Measurements from ENCODE around the gene ZNF467.

Gene ZNF467

GRCh38 chr7:149797771-149798170 is 24.4 kb upstream of the ZNF467 start:
- no peak overlapping the region for H3K4me3 ChIP-seq (ENCODE audit: low read depth, low read length)
- no peak for TF ChIP-seq CTCF (IDR thresholded peaks at IDR 0.05; ENCODE audit: low read depth, low read length)

DNA sequence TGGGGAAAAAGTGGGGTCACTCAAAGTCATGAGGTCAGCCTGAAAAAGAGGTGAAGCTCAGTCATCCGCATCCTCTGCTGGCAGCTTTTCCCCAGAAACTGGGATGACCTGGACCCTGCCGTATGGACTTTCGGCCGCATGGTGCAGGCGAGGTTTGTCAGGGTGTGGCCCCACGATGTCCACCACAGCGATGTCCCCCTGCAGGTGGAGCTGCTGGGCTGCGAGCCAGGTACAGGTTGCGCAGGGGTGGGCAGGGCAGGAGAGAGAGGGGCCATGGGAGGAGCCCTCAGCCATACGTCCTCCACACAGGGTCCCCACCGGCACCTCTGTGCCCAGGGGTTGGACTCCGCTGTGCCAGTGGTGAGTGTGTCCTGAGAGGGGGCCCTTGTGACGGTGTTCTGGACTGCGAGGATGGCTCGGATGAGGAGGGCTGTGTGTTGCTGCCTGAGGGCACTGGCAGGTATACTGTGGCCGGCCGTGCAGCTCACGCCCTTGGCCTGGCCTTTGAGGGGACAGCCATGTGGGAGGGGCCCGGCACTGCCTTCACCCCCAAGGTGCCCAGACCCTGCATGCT is 23.0 kb upstream of the ZNF467 start:
- no peak for TF ChIP-seq CTCF (IDR thresholded peaks at IDR 0.05; ENCODE audit: low read depth, low read length)
- no peak overlapping the region for H3K4me3 ChIP-seq (ENCODE audit: low read depth, low read length)

GRCh38 chr7:149795126-149795525 is 21.7 kb upstream of the ZNF467 start:
- TF ChIP-seq CTCF (IDR thresholded peaks at IDR 0.05; ENCODE audit: low read depth, low read length), result no peak
- no peak overlapping the region for H3K4me3 ChIP-seq (ENCODE audit: low read depth, low read length)

GRCh38 chr7:149794661-149795060 is 21.3 kb upstream of the ZNF467 start:
- no peak overlapping the region for H3K4me3 ChIP-seq (ENCODE audit: low read depth, low read length)
- TF ChIP-seq CTCF (IDR thresholded peaks at IDR 0.05; ENCODE audit: low read depth, low read length), result no peak

GRCh38 chr7:149793261-149793660 is 19.9 kb upstream of the ZNF467 start:
- H3K4me3 ChIP-seq (ENCODE audit: low read depth, low read length), result no peak overlapping the region
- TF ChIP-seq CTCF (IDR thresholded peaks at IDR 0.05; ENCODE audit: low read depth, low read length), result no peak

GRCh38 chr7:149792220-149792595 is 18.8 kb upstream of the ZNF467 start:
- TF ChIP-seq CTCF (IDR thresholded peaks at IDR 0.05; ENCODE audit: low read depth, low read length), result no peak
- H3K4me3 ChIP-seq (ENCODE audit: low read depth, low read length), result no peak overlapping the region

DNA sequence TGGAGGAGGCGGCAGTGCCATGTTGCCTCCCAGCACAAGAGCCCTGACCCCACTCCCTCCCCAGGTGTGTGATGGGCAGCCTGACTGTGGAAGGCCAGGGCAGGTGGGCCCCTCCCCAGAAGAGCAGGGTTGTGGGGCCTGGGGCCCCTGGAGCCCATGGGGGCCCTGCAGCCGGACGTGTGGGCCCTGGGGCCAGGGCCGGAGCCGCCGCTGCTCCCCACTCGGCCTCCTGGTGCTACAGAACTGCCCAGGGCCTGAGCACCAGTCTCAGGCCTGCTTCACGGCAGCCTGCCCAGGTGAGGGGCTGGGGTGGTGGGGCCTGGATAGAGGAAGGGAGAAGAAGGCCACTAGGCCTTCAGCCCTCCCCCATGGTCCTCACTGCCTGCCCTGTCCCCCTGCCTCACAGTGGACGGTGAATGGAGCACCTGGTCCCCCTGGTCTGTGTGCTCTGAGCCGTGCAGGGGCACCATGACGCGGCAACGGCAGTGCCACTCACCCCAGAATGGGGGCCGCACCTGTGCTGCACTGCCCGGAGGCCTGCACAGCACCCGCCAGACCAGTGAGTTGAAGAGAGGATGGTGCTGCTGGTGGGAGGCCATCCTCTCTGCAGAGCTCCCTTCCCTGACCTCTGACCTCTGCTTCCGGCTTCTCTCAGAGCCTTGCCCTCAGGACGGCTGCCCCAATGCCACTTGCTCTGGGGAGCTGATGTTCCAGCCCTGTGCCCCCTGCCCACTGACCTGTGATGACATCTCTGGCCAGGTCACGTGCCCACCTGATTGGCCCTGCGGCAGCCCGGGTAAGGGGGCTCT is 18.2 kb upstream of the ZNF467 start:
- H3K4me3 ChIP-seq (ENCODE audit: low read depth, low read length), result no peak overlapping the region
- no peak for TF ChIP-seq CTCF (IDR thresholded peaks at IDR 0.05; ENCODE audit: low read depth, low read length)
